GM12878 (cell line): ENCODE data around the gene SERPINE1.

Experiments
- ASH2L ChIP-seq: fragments of 300-600, 200-600 bp; sonication (generic); IDR thresholded peaks from 2 replicates; pipeline ENCODE4 v1.6.1; 2017; ENCODE audit warnings: low read depth, mild to moderate bottlenecking, borderline replicate concordance
- BHLHE40 ChIP-seq, 2 experiments: fragments of 450-650 bp in 1 of 2; IDR thresholded peaks; 2 replicates each; pipeline ENCODE4 v1.6.1; 2011 to 2017; ENCODE audit warnings: low read depth in 2 of 2, borderline replicate concordance in 1 of 2, improper control_type of control experiment in 1 of 2, low read length in 1 of 2, mild to moderate bottlenecking in 1 of 2
- CREB1 ChIP-seq: IDR thresholded peaks from 2 replicates; pipeline ENCODE4 v1.6.1; 2012; ENCODE audit warnings: low read depth, mild to moderate bottlenecking, inconsistent platforms
- JUND ChIP-seq: IDR thresholded peaks from 2 replicates; pipeline ENCODE4 v1.6.1; 2012; ENCODE audit warnings: low read depth, mild to moderate bottlenecking, low read length, improper control_type of control experiment, moderate library complexity
- MAX ChIP-seq: IDR thresholded peaks from 2 replicates; pipeline ENCODE4 v1.6.1; 2012; ENCODE audit warnings: low read depth, low read length, improper control_type of control experiment
- MTA2 ChIP-seq: fragments of 450-650 bp; IDR thresholded peaks from 2 replicates; pipeline ENCODE4 v1.6.1; 2016; ENCODE audit warnings: low read depth, mild to moderate bottlenecking, moderate library complexity
- POLR2AphosphoS5 ChIP-seq: IDR thresholded peaks from 2 replicates; pipeline ENCODE4 v1.6.1; 2011; ENCODE audit warnings: mild to moderate bottlenecking, low read length, inconsistent platforms
- RBBP5 ChIP-seq: fragments of 200-600 bp; sonication (generic); conservative IDR thresholded peaks from 2 replicates; pipeline ENCODE4 v1.6.1; 2016
- SMARCA5 ChIP-seq: fragments of 450-650 bp; IDR thresholded peaks from 2 replicates; pipeline ENCODE4 v1.6.1; 2017; ENCODE audit warnings: mild to moderate bottlenecking
- USF2 ChIP-seq: IDR thresholded peaks from 2 replicates; pipeline ENCODE4 v1.6.1; 2011; ENCODE audit warnings: low read depth, low read length, improper control_type of control experiment, borderline replicate concordance
- TF ChIP-seq, protein P1 (sequence below), 3 experiments: IDR thresholded peaks in 2 of 3; conservative IDR thresholded peaks in 1 of 3; 2 replicates each; pipeline ENCODE4 v1.5.1; 2011; ENCODE audit warnings: low read depth in 3 of 3, low read length in 3 of 3, mild to moderate bottlenecking in 3 of 3, control low read depth in 2 of 3, moderate library complexity in 2 of 3, inconsistent platforms in 1 of 3, mixed read lengths in 1 of 3; ENCODE audit not compliant: control insufficient read depth in 2 of 3, insufficient read depth in 1 of 3; ENCODE audit errors: extremely low read depth in 1 of 3
- TF ChIP-seq, protein P2 (sequence below): IDR thresholded peaks from 2 replicates; pipeline ENCODE4 v1.6.1; 2012; ENCODE audit warnings: mild to moderate bottlenecking, low read depth, low read length

DNA sequence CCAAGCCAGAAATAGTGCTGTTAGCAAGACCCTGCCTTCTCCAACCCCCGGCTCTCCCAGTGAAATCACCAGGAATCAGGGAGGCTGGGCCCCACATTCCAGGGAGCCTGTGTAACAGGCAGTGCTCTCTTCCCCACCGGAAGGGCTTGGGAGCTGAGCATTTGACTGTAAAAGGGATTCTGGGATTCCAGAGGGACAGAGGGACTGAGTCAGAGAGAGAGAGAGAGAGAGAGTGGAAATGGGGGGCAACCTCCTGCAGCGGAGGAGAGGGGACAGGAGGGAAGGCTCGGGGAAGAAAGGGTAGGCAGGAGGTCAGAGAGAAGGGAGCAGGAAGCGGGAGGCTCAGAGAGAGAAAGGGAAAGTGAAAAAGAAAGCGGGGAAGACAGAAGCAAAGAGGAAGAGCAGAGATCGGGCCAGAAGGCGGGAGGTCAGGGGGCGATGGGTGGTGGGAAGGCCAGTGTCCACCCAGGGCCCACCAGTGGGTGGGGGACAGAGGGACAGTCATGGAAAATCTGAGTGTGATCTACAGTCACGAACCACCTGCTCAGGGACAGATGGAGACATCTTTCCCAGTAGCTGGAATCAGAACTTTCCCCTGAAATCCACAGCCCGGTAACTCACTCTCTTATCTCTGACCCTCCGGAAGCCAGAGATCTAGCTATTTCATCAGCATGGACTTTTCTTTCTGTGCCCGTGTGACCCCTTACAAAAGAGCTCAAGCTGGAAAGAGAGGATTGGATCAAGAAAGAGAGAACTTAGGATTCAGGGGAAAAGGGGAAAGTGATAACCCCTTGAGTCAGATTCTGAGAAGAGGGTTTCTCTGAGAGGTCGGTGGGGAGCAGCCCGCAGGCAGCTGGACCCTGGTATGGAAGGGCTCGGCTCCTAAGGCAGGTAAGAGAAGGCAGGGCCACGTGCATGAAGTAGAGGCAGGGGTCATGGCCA is 4.6 kb upstream of the SERPINE1 start:
- no peak for TF ChIP-seq USF2
- TF ChIP-seq MAX = no peak
- TF ChIP-seq, protein P1, sequence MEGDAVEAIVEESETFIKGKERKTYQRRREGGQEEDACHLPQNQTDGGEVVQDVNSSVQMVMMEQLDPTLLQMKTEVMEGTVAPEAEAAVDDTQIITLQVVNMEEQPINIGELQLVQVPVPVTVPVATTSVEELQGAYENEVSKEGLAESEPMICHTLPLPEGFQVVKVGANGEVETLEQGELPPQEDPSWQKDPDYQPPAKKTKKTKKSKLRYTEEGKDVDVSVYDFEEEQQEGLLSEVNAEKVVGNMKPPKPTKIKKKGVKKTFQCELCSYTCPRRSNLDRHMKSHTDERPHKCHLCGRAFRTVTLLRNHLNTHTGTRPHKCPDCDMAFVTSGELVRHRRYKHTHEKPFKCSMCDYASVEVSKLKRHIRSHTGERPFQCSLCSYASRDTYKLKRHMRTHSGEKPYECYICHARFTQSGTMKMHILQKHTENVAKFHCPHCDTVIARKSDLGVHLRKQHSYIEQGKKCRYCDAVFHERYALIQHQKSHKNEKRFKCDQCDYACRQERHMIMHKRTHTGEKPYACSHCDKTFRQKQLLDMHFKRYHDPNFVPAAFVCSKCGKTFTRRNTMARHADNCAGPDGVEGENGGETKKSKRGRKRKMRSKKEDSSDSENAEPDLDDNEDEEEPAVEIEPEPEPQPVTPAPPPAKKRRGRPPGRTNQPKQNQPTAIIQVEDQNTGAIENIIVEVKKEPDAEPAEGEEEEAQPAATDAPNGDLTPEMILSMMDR (IDR thresholded peaks at IDR 0.05 in 2 of 3, conservative IDR thresholded peaks at IDR 0.05 in 1 of 3; ENCODE audit: control insufficient read depth in 2 of 3, extremely low read depth in 1 of 3, insufficient read depth in 1 of 3, low read depth in 3 of 3, low read length in 3 of 3) = no peak
- TF ChIP-seq MTA2 = peak; percentile 35; the same call in 1 of the 2 replicates
- no peak for TF ChIP-seq ASH2L
- TF ChIP-seq, protein P2, sequence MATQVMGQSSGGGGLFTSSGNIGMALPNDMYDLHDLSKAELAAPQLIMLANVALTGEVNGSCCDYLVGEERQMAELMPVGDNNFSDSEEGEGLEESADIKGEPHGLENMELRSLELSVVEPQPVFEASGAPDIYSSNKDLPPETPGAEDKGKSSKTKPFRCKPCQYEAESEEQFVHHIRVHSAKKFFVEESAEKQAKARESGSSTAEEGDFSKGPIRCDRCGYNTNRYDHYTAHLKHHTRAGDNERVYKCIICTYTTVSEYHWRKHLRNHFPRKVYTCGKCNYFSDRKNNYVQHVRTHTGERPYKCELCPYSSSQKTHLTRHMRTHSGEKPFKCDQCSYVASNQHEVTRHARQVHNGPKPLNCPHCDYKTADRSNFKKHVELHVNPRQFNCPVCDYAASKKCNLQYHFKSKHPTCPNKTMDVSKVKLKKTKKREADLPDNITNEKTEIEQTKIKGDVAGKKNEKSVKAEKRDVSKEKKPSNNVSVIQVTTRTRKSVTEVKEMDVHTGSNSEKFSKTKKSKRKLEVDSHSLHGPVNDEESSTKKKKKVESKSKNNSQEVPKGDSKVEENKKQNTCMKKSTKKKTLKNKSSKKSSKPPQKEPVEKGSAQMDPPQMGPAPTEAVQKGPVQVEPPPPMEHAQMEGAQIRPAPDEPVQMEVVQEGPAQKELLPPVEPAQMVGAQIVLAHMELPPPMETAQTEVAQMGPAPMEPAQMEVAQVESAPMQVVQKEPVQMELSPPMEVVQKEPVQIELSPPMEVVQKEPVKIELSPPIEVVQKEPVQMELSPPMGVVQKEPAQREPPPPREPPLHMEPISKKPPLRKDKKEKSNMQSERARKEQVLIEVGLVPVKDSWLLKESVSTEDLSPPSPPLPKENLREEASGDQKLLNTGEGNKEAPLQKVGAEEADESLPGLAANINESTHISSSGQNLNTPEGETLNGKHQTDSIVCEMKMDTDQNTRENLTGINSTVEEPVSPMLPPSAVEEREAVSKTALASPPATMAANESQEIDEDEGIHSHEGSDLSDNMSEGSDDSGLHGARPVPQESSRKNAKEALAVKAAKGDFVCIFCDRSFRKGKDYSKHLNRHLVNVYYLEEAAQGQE = no peak
- TF ChIP-seq CREB1 = no peak
- TF ChIP-seq RBBP5 = no peak
- 0 out of 2 replicates have a peak, but pooled peaks have one; percentile 33 for TF ChIP-seq POLR2AphosphoS5
- TF ChIP-seq JUND = no peak
- TF ChIP-seq BHLHE40 (IDR thresholded peaks at IDR 0.05; ENCODE audit: borderline replicate concordance in 1 of 2, low read depth in 2 of 2, low read length in 1 of 2) = no peak
- no peak for TF ChIP-seq SMARCA5
